GM18517 (cell line): ENCODE results near the gene ENG.
"Not testable (repeated sequence)": the region's sequence is repeated elsewhere in the genome, so short reads cannot be mapped to it uniquely, and the experiment has no call there.

Source experiments
- ATAC-seq: cut with Tn5 transposase; IDR thresholded peaks from one replicate; pipeline ENCODE4 v1.9.1; 2021; ENCODE audit warnings: mild to moderate bottlenecking, moderate library complexity; ENCODE audit not compliant: unreplicated experiment

The ENG gene

GRCh38 chr9:127846443-127847177 lies 7.8 kb downstream of the ENG start:
- no peak for ATAC-seq

DNA sequence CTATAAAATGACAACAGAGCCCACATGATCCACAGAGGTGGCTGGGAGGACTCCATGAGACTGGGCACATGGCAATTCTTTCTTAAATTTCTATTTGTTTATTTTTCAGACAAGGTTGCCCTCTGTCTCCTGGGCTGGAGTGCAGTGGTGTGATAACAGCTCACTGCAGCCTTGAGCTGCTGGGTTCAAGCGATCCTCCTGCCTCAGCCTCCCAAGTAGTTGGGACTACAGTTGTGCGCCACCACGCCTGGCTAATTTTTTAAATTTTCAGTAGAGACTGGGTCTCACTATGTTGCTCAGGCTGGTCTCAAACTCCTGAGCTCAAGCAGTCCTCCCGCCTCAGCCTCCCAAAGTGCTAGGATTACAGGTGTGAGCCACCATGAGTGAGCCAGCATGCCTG lies 8.8 kb downstream of the ENG start:
- ATAC-seq: not testable (repeated sequence)

GRCh38 chr9:127844821-127845359 lies 9.6 kb downstream of the ENG start:
- ATAC-seq: no peak

- no peak for ATAC-seq
Measured at GRCh38 chr9:127841087-127841835, 13.2 kb downstream of the ENG start.

- ATAC-seq: no peak
Measured at GRCh38 chr9:127838375-127839078, 15.9 kb downstream of the ENG start.

DNA sequence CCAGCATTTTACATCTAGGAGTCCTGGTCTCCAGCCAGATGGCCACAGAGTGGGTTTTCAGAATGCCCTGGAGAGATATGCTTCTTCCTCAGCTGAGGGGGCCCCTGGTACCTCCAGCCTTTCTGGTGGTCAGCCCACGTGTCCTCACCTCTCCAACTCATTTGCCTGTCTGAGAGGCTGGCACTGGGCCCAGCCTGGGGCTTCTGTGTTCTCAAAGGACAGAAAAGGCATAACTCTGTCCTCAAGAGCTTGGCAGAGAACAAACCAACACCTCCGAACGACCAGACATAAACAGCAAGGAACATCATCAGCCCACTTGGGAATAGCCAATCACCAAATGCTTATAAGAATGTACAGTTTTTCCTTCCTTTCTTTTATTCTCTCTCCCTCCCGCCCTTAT lies 17.1 kb downstream of the ENG start:
- ATAC-seq: no peak

DNA sequence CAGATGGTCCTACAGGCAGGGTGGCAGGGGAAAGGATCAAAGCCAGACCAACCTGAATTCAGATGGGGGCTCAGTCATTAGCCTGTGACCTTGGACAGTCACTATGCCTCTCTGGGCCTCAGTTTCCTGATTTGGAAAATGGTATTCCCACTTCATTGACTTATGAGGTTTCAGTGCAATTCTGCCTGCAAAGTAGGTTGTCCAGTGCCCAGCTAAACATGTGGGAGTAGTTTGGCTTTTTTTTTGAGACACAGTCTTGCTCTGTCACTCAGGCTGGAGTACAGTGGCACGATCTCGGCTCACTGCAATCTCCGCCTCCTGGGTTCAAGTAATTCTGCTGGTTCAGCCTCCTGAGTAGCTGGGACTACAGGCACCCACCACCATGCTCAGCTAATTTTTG lies 17.9 kb downstream of the ENG start:
- ATAC-seq: not testable (repeated sequence)

GRCh38 chr9:127835991-127836516 lies 18.4 kb downstream of the ENG start:
- ATAC-seq: no peak

DNA sequence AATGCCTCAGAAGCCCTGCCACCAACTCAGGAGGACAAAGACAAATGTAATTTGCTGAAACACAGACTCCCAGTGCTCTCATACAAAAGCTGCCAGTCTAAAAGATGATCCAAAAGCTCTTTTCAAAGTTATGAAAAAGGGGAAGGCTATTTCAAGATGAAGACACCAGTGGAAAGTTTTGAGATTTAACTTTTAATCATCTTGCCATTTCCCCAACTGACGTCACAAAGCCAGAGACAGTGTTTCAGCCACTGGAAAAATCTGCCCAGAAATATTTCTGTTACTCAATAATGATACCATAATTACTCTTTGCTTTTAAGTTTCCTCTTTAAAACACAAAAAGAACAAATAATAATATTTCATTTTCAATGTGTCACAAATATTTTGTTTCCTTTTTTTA lies 20.9 kb downstream of the ENG start:
- ATAC-seq: no peak

DNA sequence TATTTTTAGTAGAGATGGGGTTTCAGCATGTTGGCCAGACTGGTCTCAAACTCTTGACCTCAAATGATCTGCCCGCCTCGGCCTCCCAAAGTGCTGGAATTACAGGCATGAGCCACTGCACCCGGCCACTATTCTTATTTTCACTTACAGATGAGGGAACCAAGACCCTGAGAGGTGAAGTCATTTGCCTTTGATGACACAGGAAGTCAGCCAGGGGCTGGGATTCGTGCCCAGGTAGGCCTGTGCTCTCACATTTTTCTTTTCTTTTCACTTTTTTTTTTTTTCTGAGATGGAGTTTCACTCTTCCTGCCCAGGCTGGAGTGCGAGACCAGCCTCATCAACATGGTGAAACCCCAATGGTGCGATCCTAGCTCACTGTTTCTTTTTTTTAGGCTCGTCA lies 22.2 kb downstream of the ENG start:
- no peak for ATAC-seq

- ATAC-seq: no peak
Measured at GRCh38 chr9:127829205-127829906, 25.1 kb downstream of the ENG start.

DNA sequence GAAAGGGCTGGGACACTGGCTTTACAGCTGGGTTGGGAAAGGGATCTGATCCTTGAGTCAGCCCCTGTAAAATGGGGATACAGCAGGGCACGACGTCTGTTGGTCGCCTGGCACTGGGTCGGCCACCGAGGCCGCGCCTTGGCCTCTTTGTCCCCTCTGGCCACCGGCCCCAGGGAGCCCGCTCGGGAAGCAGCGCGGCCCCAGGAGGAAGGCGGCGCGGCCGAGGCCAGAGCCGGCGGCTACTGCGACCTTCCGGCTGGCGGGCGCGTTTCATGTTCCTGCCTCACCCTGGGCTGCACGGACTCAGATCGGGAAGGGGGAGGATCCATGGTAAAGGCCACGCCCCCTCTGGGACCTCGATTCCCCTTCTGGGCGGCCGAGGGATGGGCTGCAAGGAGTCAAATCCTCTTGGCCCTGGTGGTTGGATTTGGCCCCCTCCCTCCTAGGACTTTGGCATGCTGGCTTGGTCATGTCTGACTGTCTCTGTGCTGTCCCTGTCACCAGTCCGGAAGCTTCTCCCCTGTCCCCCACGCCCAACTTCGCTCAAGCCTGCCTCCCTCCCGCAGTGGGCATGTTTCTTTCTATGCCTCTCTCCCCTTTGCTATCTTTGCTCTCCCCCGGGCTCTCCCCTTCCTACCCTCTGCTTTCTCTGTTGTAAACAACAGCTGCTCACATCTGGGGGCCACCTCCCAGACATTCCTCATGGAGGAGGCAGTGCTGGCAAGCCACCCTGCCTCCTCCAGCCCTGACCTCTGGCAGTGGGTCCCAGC lies 26.0 kb downstream of the ENG start:
- ATAC-seq: no peak

DNA sequence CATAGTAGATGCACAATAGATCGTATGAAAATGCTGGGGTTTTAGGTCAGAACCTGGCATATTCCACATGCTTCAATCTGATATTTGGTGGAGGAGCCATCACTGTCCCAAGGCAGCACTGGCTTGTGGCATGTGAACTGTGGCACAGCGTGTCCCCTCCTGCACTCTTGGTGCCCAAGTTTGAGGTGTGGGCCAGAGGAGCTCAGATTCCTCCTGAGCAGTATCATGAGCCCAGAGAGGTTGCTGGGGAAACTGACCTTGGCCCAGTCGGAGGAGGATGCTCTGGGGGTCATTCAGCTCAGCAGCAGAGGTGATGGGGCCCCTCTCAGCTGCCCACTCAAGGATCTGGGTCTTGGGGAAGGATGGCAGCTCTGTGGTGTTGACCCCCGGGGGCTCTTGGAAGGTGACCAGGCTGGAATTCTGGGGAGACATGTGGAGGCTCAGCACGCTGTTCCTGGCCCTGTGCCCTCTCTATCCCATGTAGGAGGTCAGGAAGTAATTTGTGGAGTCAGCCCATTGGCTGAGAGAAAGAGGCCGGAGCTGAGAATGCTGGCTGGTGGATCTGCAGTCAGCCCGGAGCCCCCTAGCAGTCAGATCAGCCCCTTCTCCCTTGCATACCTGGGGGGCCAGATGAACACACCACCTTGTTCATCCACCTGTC lies 28.1 kb downstream of the ENG start:
- ATAC-seq: no peak

GRCh38 chr9:127825319-127826051 lies 29.0 kb downstream of the ENG start:
- no peak for ATAC-seq

DNA sequence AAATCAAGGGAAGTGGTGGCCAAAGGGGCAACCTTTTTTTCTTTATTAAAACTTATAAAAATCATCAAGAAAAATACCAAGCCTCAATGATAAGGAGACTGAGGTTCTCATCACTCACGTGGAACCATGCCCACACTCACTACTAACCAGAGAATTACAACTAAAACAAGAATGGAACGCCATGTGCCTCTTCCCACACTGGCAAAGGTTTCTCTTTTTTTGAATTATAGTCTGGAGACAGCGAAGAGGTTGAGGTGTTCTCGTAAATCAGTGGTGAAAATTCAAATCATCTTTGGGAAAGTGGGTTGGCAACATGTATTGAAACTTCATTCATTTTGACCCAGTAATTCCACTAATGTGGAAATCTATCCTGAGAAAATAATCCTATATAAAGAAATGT lies 32.4 kb downstream of the ENG start:
- ATAC-seq: no peak

GRCh38 chr9:127818574-127818973 lies 35.9 kb downstream of the ENG start:
- no peak for ATAC-seq

- no peak for ATAC-seq
Measured at GRCh38 chr9:127817881-127818434, 36.5 kb downstream of the ENG start.

DNA sequence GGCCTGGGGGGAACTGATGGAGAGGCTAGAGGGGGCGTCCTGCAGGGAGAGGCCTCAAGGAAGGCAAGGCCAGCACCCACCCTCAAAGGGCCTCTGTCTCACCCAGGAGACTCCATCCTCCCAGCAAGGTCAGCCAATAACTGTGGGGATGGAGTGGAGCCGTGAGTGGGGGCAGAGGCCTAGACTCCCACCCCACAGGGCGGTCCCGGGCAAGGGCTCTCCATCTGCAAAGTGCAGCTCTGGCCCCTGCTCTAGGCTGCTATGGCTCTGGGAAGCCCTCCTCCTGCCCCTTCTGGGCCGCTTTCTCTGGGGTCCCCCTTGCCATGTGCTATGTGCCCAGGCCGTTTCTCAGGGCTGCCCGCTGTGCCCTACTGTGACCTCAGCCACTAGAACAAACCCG lies 37.7 kb downstream of the ENG start:
- no peak for ATAC-seq

- ATAC-seq: no peak
Measured at GRCh38 chr9:127816362-127816725, 38.1 kb downstream of the ENG start.
